Measurements from ENCODE around the gene VRK1. TPM values are rescaled to one million over a fixed set of nuclear protein-coding genes. Genes with fewer than 3 reads are reported as not detected.

The VRK1 gene
- polyA plus RNA-seq, 1 of the 3 experiments (the other 2 are of a cell fraction): 9.1 TPM

GRCh38 chr14:96761066-96761465, 36.1 kb upstream of the VRK1 start (continued):
- TF ChIP-seq GATA2 (CRISPR knock-in tag; IDR thresholded peaks at IDR 0.05): no peak

- DNase-seq: peak; percentile 81
- POLR2A ChIA-PET: no interaction called here
- H3K27ac ChIP-seq (ENCODE audit: low read depth in 2 of 2, low read length in 1 of 2): no peak overlapping the region; a peak in 1 of 4 replicates
- WGBS (ENCODE audit: low lambda C conversion rate): 2% methylated on average over 3 of the region's 3 CpGs
- peak overlapping the region; percentile 89 for H2AFZ ChIP-seq (ENCODE audit: low read depth)
- H3K36me3 ChIP-seq (replicated peaks in 1 of 2; ENCODE audit: control insufficient read depth in 1 of 2, insufficient read depth in 2 of 2, low read length in 1 of 2): no peaks in the 10 kb centered on the region
- no peak for TF ChIP-seq EZH2phosphoT487 (IDR thresholded peaks at IDR 0.05; ENCODE audit: borderline replicate concordance, low read depth)
- no peak for TF ChIP-seq TCF12 (IDR thresholded peaks at IDR 0.05)
- TF ChIP-seq, protein P1, sequence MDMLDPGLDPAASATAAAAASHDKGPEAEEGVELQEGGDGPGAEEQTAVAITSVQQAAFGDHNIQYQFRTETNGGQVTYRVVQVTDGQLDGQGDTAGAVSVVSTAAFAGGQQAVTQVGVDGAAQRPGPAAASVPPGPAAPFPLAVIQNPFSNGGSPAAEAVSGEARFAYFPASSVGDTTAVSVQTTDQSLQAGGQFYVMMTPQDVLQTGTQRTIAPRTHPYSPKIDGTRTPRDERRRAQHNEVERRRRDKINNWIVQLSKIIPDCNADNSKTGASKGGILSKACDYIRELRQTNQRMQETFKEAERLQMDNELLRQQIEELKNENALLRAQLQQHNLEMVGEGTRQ (IDR thresholded peaks at IDR 0.05; ENCODE audit: borderline replicate concordance, low read depth, low read length): peak; percentile 59; the same call in 1 of the 2 replicates
- TF ChIP-seq FOXM1 (IDR thresholded peaks at IDR 0.05; ENCODE audit: low read depth): no peak
- TF ChIP-seq GABPA (IDR thresholded peaks at IDR 0.05; ENCODE audit: low read depth): no peak
- no peak for TF ChIP-seq NRF1 (IDR thresholded peaks at IDR 0.05; ENCODE audit: low read depth, low read length)
- no peak for TF ChIP-seq TAF1 (IDR thresholded peaks at IDR 0.05; ENCODE audit: borderline replicate concordance, low read depth, low read length)
- TF ChIP-seq POLR2AphosphoS5 (IDR thresholded peaks at IDR 0.05; ENCODE audit: low read depth, low read length): no peak
- TF ChIP-seq USF1 (IDR thresholded peaks at IDR 0.05; ENCODE audit: borderline replicate concordance, low read depth): peak; percentile 92
- peak; percentile 25; the same call in 1 of the 2 replicates for TF ChIP-seq IRF3 (IDR thresholded peaks at IDR 0.05; ENCODE audit: low read depth, low read length)
- peak; percentile 45 for TF ChIP-seq CHD2 (IDR thresholded peaks at IDR 0.05; ENCODE audit: low read length, partially characterized antibody)
- no peak for TF ChIP-seq RFX5 (IDR thresholded peaks at IDR 0.05; ENCODE audit: low read length)
- no peak for TF ChIP-seq SMC3 (IDR thresholded peaks at IDR 0.05; ENCODE audit: low read depth, low read length)
- TF ChIP-seq PBX3 (IDR thresholded peaks at IDR 0.05): no peak
- no peak for TF ChIP-seq GATA2 (CRISPR knock-in tag; IDR thresholded peaks at IDR 0.05)
- no peak for TF ChIP-seq JUND (IDR thresholded peaks at IDR 0.05)
- no peak for TF ChIP-seq RXRA (IDR thresholded peaks at IDR 0.05; ENCODE audit: borderline replicate concordance, low read depth)
- H3K27me3 ChIP-seq (ENCODE audit: insufficient read depth): no peaks in the 10 kb centered on the region
- no peaks in the 10 kb centered on the region for H3K9me2 ChIP-seq
- no peaks in the 10 kb centered on the region for H3K9me3 ChIP-seq
- no peaks in the 10 kb centered on the region for H4K20me1 ChIP-seq (ENCODE audit: insufficient read depth)
- CTCF ChIA-PET: interaction anchor here (0.7 to 3.6 kb wide), 3 partner anchors 22 to 127 kb away, joined by 3 to 13 read pairs (median 3); no protein-coding TSS in a partner anchor
- H3F3A ChIP-seq (replicated peaks; ENCODE audit: insufficient read depth): no peaks in the 10 kb centered on the region
- peak overlapping the region; percentile 24 to 33; a peak in 3 of 4 replicates for H3K4me3 ChIP-seq (ENCODE audit: low read depth in 2 of 2, low read length in 1 of 2)
- no peaks in the 10 kb centered on the region; a peak in 2 of 4 replicates for H3K4me1 ChIP-seq (ENCODE audit: control insufficient read depth in 1 of 2, insufficient read depth in 2 of 2, low read depth in 1 of 2, low read length in 1 of 2)
- peak overlapping the region; percentile 52; the same call in 1 of the 2 replicates for H3K4me2 ChIP-seq
- H3K9ac ChIP-seq: no peak overlapping the region
- H3K79me2 ChIP-seq (ENCODE audit: insufficient read depth): no peaks in the 10 kb centered on the region
Measured at GRCh38 chr14:96762650-96763049, 34.5 kb upstream of the VRK1 start.

All from SK-N-SH (cell line).